Activated T-cell treated with anti-CD3 and anti-CD28 coated beads, Interleukin-2, amount 50 U/mL, for 1 hour (primary cell): ENCODE measurements around the gene NFAM1.

ENCODE experiments used
- DNase-seq: peaks from one replicate; pipeline ENCODE4 v3.0.0-alpha.2; 2020

The NFAM1 gene

GRCh38 chr22:42414021-42414420, 18.2 kb downstream of the NFAM1 start:
- no peak for DNase-seq

DNA sequence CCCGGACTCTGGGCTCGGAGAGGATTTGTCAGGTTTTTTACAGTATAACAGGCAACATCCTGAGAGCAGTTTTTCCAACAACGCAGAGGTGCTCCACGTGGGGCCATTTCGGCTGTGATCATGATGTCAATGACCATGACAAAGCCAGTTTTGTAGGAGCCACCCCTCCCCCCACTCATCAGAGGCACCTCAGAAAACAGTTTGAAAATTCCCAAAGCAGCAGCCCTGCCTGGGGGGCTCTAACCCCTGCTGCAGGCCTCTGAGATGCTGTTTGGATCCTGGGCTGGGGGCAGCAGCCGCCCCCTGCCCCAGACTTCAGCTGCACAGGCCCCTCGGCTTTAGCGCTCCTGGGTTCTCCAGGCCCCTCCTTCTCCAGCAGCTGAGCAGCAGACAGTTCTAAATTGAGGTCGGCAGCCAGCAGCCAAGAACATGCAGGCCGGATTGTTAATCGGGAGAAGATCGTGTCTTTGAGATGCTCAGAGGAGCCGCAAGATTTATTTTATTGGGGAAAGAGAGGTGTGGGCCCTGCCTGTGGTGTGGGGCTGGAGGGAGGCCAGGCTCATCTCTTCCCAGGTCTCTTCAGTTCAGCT, 19.4 kb downstream of the NFAM1 start:
- DNase-seq = no peak

GRCh38 chr22:42410708-42411107, 21.5 kb downstream of the NFAM1 start:
- no peak for DNase-seq

DNA sequence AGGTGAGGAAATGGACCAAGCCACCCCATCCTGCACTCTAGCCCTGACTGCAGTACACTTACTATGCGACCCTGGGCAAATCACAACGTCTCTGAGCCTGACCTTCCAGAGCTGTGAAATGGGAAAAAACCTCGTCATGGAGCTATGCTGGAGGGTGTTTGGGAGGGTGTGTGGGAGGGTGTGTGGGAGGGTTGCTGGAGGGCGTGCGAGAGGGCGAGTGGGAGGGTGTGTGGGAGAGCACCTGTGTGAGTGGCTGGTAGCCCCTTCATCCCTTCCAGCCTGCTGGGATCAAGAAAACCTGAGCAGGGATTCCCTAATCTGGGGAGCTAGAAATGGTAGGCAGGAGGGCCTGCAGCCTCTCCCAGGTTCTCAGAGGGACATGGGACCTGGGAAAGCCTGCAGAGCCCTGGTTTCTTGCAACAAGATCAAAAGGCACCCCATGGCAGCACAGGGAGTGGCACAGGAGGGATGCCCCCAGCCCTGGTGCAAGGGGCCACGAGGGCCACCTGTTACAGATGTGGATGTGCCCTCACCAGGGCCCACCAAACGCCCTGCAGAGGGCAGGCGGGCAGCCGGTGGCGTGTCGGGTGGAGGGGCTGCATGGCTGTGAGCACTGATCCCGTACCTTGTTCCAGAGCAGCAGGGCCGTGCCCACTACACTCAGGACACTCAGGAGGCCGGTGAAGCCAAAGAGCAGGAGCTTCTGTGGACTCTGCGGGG, 23.2 kb downstream of the NFAM1 start:
- no peak for DNase-seq

- no peak for DNase-seq
Observed at GRCh38 chr22:42408276-42408675, 23.9 kb downstream of the NFAM1 start.

- DNase-seq = no peak
Observed at GRCh38 chr22:42404266-42404665, 27.9 kb downstream of the NFAM1 start.

DNA sequence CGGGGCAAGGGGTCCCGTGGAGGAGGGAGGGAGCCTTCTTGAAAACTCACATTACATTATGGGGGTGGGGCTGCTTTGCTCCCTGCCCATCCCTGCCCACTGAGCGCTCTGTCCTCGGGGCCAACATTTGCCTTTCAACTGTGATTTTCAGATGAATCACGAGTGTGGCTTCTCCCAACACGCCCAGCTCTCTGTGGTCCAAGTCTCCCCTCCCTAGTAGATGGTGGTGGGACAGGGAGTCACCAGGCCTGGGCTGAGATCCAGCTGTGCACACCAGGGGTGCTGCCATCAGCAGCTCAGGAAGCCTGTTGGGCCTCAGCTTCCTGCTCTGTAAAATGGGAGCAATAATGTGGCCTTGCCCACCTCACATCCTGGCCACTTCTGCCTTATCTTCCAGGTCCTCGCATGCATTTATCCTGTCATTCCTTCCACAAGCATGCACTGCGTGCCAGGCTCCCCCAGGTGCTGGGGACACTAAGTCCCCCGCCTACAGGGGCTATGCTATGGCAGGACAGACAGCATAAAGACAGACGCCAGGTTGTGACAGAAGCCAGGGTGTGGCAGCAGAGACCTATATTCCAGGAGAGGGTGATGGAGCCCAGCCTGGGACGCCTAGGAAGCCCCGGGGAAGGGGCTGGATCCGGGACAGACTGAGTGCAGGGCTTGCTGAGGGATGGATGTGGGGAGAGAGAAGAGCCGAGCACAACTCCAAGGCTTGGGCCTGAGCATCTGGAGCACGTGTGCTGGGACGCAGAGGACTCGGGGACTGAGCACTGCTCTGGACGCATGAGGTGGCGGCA, 30.5 kb downstream of the NFAM1 start:
- DNase-seq = no peak

- no peak for DNase-seq
Observed at GRCh38 chr22:42400811-42401534, 31.2 kb downstream of the NFAM1 start.

- DNase-seq = no peak
Observed at GRCh38 chr22:42399315-42400271, 32.6 kb downstream of the NFAM1 start.

- no peak for DNase-seq
Observed at GRCh38 chr22:42397332-42398249, 34.6 kb downstream of the NFAM1 start.

GRCh38 chr22:42396621-42397331, 35.4 kb downstream of the NFAM1 start:
- DNase-seq = peak; percentile 24

DNA sequence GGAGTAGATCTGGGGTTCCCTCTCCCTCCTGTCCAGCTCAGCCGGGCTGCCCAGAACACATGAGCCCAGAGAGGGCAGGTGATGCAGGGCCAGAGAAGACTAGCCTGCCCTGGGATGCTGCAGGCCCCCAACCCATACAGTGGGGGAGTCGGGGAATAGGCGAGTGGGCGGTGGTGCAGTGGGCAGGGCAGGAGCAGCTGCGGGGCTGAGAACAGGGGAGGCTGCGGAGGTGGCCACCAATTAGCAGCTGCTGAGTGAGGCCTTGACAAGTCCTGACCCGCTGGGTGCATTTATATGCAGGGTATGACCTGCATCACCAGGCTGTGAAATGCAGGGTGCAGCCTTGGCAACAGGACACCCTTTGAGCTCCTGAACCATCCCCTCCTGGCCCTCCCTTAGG, 43.1 kb downstream of the NFAM1 start:
- DNase-seq = no peak

GRCh38 chr22:42388130-42388797, 43.9 kb downstream of the NFAM1 start:
- DNase-seq = no peak

DNA sequence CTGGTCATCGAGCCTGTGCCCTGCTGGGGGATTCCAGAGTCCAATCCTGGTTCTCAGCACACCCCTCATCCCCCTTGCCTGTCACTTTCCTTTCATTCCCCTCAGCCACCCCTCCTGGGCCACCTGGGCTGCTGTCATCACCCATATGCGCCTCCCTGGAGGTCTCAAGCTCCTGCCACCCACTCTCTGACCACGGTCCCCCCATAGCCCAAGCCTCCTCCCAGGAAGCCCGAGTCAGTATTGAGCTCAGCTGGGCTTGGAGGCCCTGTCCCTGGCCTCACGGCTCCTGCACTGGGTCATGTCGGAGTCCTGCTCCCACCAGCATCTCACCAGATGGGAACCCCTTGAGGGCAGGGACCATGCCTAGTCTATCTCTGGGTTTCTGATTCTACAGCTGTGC, 44.6 kb downstream of the NFAM1 start:
- DNase-seq = no peak

DNA sequence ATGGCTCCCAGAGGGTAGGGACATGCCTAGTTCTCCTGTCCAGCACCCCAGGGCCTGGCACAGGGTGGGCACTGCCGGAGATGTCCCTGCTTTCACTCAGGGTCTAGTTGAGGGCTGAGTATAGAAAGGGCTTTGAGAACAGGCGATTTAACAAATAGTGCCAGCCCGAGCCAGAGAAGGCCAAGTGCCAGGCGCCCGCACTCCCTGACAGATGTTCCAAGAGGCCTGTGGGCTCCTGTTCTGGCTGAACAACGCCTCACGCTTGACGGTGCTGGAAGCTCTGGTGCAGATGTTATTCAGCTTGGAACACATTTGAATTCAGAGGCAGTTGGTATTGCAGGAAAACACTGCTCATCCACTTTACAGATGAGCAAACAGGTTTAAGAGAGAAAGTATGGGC, 46.5 kb downstream of the NFAM1 start:
- DNase-seq = no peak

DNA sequence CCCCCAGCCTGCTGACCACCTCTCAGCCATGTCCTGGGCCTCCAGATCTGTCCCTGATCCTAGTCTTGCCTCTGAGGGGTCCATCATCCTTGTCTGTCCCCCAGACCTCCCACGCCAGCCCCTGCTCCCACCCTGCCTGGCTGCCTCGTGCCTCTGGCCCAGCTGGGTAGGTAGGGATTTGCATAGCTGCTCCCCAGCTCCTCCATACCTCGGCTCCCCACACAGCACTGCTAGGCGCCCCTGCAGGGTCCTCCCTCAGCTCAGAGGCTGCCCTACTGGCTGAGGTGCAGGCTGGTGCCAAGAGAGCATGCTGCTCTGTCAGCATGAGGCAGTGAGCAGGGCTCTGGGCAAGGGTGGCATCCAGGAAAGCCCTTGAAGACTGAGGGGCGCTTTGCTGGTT, 47.7 kb downstream of the NFAM1 start:
- no peak for DNase-seq

DNA sequence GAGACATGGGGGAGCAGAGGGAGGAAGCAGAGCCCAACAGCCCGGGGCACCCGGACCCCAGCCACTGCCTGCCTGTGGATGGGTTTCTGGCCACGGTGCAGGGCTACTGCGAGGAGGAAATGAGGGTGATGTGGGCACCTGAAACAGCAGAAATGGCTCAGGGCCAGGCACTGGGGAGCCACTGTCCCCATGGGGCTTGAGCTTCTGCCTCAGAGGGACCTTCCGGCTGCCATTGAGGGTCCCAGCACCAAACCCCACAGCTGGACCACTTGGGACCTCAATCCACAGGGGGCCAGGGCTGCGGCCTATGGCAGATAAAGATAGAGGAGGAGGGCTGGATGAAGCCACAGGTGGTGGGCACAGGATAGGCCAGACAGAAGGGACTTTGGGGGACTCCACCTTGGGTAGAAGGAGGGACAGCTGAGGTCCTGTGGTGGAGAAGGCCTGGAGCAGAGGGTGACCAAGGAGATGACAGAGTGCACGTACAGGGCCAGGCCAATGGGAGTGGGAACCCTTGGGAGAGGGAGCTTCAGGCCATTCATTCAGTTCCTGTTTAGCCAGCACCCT, 48.3 kb downstream of the NFAM1 start:
- DNase-seq = no peak

DNA sequence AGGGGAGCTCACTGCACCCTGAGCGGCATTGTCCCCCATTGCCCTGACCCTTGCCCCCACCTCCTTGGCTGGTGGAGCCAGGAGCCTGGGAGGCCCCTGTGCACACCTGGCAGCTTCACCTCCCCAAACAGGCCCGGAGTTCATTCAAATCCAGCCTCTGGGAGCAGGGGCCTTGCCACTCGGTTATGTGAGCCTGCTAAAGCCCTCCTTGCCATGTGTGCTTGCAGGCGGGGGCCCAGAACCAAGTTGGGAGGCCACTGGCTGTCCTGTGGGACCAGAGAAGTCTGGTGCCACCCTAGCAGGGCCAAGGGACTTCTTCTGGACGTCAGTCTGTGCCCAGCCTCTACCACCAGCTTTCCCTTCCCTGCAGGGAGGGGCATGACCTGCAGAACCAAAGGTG, 48.9 kb downstream of the NFAM1 start:
- no peak for DNase-seq

DNA sequence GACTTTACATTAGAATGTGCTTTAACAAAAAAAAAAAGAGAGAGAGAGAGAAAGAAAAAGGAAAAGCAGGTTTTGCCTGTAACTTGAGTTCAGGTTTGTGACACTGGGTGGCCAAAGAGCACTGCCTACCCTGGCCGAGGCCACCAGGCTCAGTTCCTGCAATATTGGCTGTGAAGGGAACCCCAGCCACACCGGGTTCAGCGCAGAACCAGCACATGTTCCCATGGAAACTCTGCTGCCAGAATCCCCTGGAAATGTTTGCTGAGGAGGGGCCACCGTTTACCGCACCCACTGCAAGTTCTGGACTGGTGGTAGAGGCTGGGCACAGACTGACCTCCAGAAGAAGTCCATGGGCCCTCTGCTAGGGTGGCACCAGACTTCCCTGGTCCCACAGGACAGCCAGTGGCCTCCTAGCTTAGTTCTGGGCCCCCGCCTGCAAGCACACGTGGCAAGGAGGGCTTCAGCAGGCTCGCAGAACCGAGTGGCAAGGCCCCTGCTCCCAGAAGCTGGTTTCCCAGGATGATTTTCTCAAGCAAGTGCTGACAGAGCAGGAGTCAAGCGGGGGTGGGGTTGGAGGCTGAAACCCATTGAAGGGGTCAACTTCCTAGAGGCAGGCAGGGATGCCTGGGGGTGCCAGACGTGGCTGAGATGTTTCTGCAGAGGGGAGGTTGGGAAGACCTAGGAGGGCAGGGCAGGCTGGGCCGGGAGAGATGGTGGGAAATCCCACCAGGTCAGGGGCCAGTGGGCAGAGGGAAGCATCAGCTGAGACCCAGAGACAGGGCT, 51.2 kb downstream of the NFAM1 start:
- DNase-seq = no peak
